OCI-LY3 (cell line): ENCODE results near the gene AMMECR1.

Experiments used
- H2AFZ ChIP-seq: fragments of 200-600, 300-600 bp; shearing (Covaris generic); 2 replicates; pipeline ENCODE4 v1.6.0; 2014; ENCODE audit warnings: antibody characterized with exemption, low read depth, low read length
- H3K27ac ChIP-seq: fragments of 200-600, 300-600 bp; sonication (generic); 2 replicates; pipeline ENCODE4 v1.5.1; 2014; ENCODE audit warnings: mild to moderate bottlenecking, low read length, moderate library complexity, mixed read lengths
- H3K27me3 ChIP-seq: fragments of 200-600, 300-600 bp; sonication (generic); 2 replicates; pipeline ENCODE4 v1.6.1; 2014; ENCODE audit warnings: low read depth, low read length, mixed read lengths
- H3K36me3 ChIP-seq: fragments of 200-600, 300-600 bp; sonication (generic); replicated peaks from 2 replicates; pipeline ENCODE3; 2014; ENCODE audit warnings: low read depth, low read length, mixed read lengths
- H3K4me1 ChIP-seq: fragments of 300-600, 200-600 bp; sonication (generic); 2 replicates; pipeline ENCODE4 v1.6.1; 2014; ENCODE audit warnings: low read length, mixed read lengths
- H3K4me2 ChIP-seq: fragments of 200-600, 300-600 bp; sonication (generic); 2 replicates; pipeline ENCODE4 v1.6.1; 2014; ENCODE audit warnings: low read length, mixed read lengths
- H3K4me3 ChIP-seq: fragments of 300-600, 200-600 bp; sonication (generic); 2 replicates; pipeline ENCODE4 v1.5.1; 2014; ENCODE audit warnings: antibody characterized with exemption, mild to moderate bottlenecking, low read length, moderate library complexity
- H3K79me2 ChIP-seq: fragments of 300-600, 200-600 bp; shearing (Covaris generic); 2 replicates; pipeline ENCODE4 v1.6.1; 2014; ENCODE audit warnings: mild to moderate bottlenecking, low read length, mixed read lengths
- H3K9ac ChIP-seq: fragments of 300-600, 200-600 bp; shearing (Covaris generic); 2 replicates; pipeline ENCODE4 v1.6.0; 2014; ENCODE audit warnings: mild to moderate bottlenecking, low read length, moderate library complexity
- H3K9me3 ChIP-seq: fragments of 200-600, 300-600 bp; shearing (Covaris generic); 2 replicates; pipeline ENCODE4 v1.6.1; 2014; ENCODE audit warnings: low read length, mixed read lengths; ENCODE audit not compliant: insufficient read depth
- H4K20me1 ChIP-seq: fragments of 200-600, 300-600 bp; sonication (generic); 2 replicates; pipeline ENCODE4 v1.6.1; 2016; ENCODE audit warnings: low read length, mixed read lengths; ENCODE audit not compliant: insufficient read depth
- CTCF ChIP-seq: fragments of 200-600, 300-600 bp; sonication (generic); IDR thresholded peaks from 2 replicates; pipeline ENCODE4 v1.5.1; 2014; ENCODE audit warnings: antibody characterized with exemption, low read length, low read depth
- EZH2phosphoT487 ChIP-seq: fragments of 200-600 bp; shearing (Covaris generic); IDR thresholded peaks from 2 replicates; pipeline ENCODE4 v1.6.1; 2018; ENCODE audit warnings: antibody characterized with exemption, mixed run types, low read depth

Gene AMMECR1

GRCh38 chrX:110304884-110305283 lies 13.0 kb downstream of the AMMECR1 start:
- H3K27ac ChIP-seq, result no peak overlapping the region
- H3K9ac ChIP-seq, result no peak overlapping the region
- no peaks in the 10 kb centered on the region for H3K27me3 ChIP-seq
- peaks cover 43% of the 10 kb centered on the region for H3K79me2 ChIP-seq
- no peaks in the 10 kb centered on the region for H3K36me3 ChIP-seq
- peaks cover 6% of the 10 kb centered on the region; the same call in 1 of the 2 replicates for H4K20me1 ChIP-seq
- no peak overlapping the region for H2AFZ ChIP-seq
- TF ChIP-seq EZH2phosphoT487, result no peak
- no peak for TF ChIP-seq CTCF
- no peak overlapping the region for H3K4me2 ChIP-seq
- H3K4me3 ChIP-seq, result no peak overlapping the region
- no peaks in the 10 kb centered on the region for H3K4me1 ChIP-seq
- H3K9me3 ChIP-seq, result no peaks in the 10 kb centered on the region

GRCh38 chrX:110304371-110304770 lies 13.5 kb downstream of the AMMECR1 start:
- H3K4me2 ChIP-seq, result no peak overlapping the region
- no peak overlapping the region for H3K4me3 ChIP-seq
- H4K20me1 ChIP-seq, result peaks cover 2% of the 10 kb centered on the region; the same call in 1 of the 2 replicates
- H3K9ac ChIP-seq, result no peak overlapping the region
- no peaks in the 10 kb centered on the region for H3K36me3 ChIP-seq
- no peak overlapping the region for H3K27ac ChIP-seq
- H3K9me3 ChIP-seq, result no peaks in the 10 kb centered on the region
- H3K79me2 ChIP-seq, result peaks cover 38% of the 10 kb centered on the region
- H2AFZ ChIP-seq, result no peak overlapping the region
- TF ChIP-seq CTCF, result no peak
- no peak for TF ChIP-seq EZH2phosphoT487
- H3K27me3 ChIP-seq, result no peaks in the 10 kb centered on the region
- peaks cover 3% of the 10 kb centered on the region; the same call in 1 of the 2 replicates for H3K4me1 ChIP-seq

- TF ChIP-seq CTCF, result no peak
- TF ChIP-seq EZH2phosphoT487, result no peak
- Histone ChIP-seq H3K4me3 (no peak overlapping the region), H3K4me2 (no peak overlapping the region), H3K4me1 (peaks cover 7% of the 10 kb centered on the region; the same call in 1 of the 2 replicates), H3K79me2 (peaks cover 29% of the 10 kb centered on the region), H3K9ac (no peak overlapping the region), H3K36me3 (no peaks in the 10 kb centered on the region), H4K20me1 (no peaks in the 10 kb centered on the region), H2AFZ (no peak overlapping the region), H3K9me3 (no peaks in the 10 kb centered on the region), H3K27me3 (no peaks in the 10 kb centered on the region), H3K27ac (no peak overlapping the region)
Measured at GRCh38 chrX:110302975-110303374, 14.9 kb downstream of the AMMECR1 start.

GRCh38 chrX:110301194-110301593 lies 16.7 kb downstream of the AMMECR1 start:
- Histone ChIP-seq H3K4me1 (peaks cover 7% of the 10 kb centered on the region; the same call in 1 of the 2 replicates), H2AFZ (no peak overlapping the region), H3K4me3 (no peak overlapping the region), H3K79me2 (peaks cover 25% of the 10 kb centered on the region), H3K9ac (no peak overlapping the region), H3K27me3 (no peaks in the 10 kb centered on the region), H4K20me1 (no peaks in the 10 kb centered on the region), H3K4me2 (no peak overlapping the region), H3K27ac (no peak overlapping the region), H3K36me3 (no peaks in the 10 kb centered on the region), H3K9me3 (no peaks in the 10 kb centered on the region)
- no peak for TF ChIP-seq EZH2phosphoT487
- no peak for TF ChIP-seq CTCF
